ENCODE results near the gene TMEM158. TPM values are rescaled to one million over a fixed set of nuclear protein-coding genes. Genes with fewer than 3 reads are reported as not detected.

The TMEM158 gene
- total RNA-seq (1 to 10 TPM in 1 of 2 donors, under 1 TPM in 1; 0.08 to 3.7 TPM), polyA plus RNA-seq (under 1 TPM in 1 of 2 donors, not detected in 1; 0.07 TPM)

- Histone ChIP-seq H3K36me3 (ENCODE audit: control insufficient read depth in 4 of 4, insufficient read depth in 3 of 4, low read depth in 1 of 4, low read length in 3 of 4) (no peaks in the 10 kb centered on the region), H3K9ac (ENCODE audit: low read depth in 1 of 2, low read length in 2 of 2) (no peak within 1 kb of the TSS), H3K27me3 (ENCODE audit: control insufficient read depth in 4 of 4, insufficient read depth in 4 of 4, low read length in 3 of 4) (peaks cover 0 to 11% (median 5%) of the 10 kb centered on the region in 4 donors), H3K4me1 (ENCODE audit: control insufficient read depth in 4 of 4, insufficient read depth in 4 of 4, low read length in 3 of 4) (peaks cover 4 to 17% (median 8%) of the 10 kb centered on the region in 4 donors), H3K4me3 (ENCODE audit: low read depth in 1 of 3, low read length in 3 of 3) (peak within 1 kb of the TSS in 2 of 3 donors; percentile 41 to 72), H3K27ac (ENCODE audit: low read depth in 1 of 2, low read length in 2 of 2) (no peak within 1 kb of the TSS), H3K9me3 (ENCODE audit: control insufficient read depth in 4 of 4, low read length in 3 of 4) (no peaks in the 10 kb centered on the region)
- peak; percentile 92 for DNase-seq (ENCODE audit: low spot score)
- WGBS = 3% methylated on average over 63 of the region's 63 CpGs
- TF ChIP-seq GABPA (IDR thresholded peaks at IDR 0.05 in 1 of 2, conservative IDR thresholded peaks at IDR 0.05 in 1 of 2) (no peak), ATF3 (IDR thresholded peaks at IDR 0.05) (no peak), RAD21 (IDR thresholded peaks at IDR 0.05) (peak in 1 of 2 donors; percentile 3), EGR1 (IDR thresholded peaks at IDR 0.05; ENCODE audit: low read depth in 2 of 2) (peak in 1 of 2 donors; percentile 18), SP1 (IDR thresholded peaks at IDR 0.05) (no peak)
Measured at GRCh38 chr3:45226206-45226915, at the start of gene TMEM158. Gene TMEM158, minus strand, starts transcription at chr3:45226287. Its CDS starts 260 bp downstream, at chr3:45226027.

GRCh38 chr3:45275006-45275704 is 49.1 kb upstream of the TMEM158 start:
- Histone ChIP-seq H3K9me3 (ENCODE audit: control insufficient read depth in 4 of 4, low read length in 3 of 4) (peaks cover 0 to 6% (median 1%) of the 10 kb centered on the region in 4 donors), H3K27me3 (ENCODE audit: control insufficient read depth in 4 of 4, insufficient read depth in 4 of 4, low read length in 3 of 4) (peaks cover 0 to 7% (median 0%) of the 10 kb centered on the region in 4 donors), H3K4me3 (ENCODE audit: low read depth in 1 of 3, low read length in 3 of 3) (no peak overlapping the region), H3K4me1 (ENCODE audit: control insufficient read depth in 4 of 4, insufficient read depth in 4 of 4, low read length in 3 of 4) (no peaks in the 10 kb centered on the region), H3K9ac (ENCODE audit: low read depth in 1 of 2, low read length in 2 of 2) (no peak overlapping the region), H3K36me3 (ENCODE audit: control insufficient read depth in 4 of 4, insufficient read depth in 3 of 4, low read depth in 1 of 4, low read length in 3 of 4) (no peaks in the 10 kb centered on the region), H3K27ac (ENCODE audit: low read depth in 1 of 2, low read length in 2 of 2) (no peak overlapping the region)
- TF ChIP-seq MAX (IDR thresholded peaks at IDR 0.05) (no peak), RAD21 (IDR thresholded peaks at IDR 0.05) (no peak), SP1 (IDR thresholded peaks at IDR 0.05) (no peak), REST (IDR thresholded peaks at IDR 0.05) (no peak), FOXA2 (IDR thresholded peaks at IDR 0.05) (no peak), GABPA (IDR thresholded peaks at IDR 0.05 in 1 of 2, conservative IDR thresholded peaks at IDR 0.05 in 1 of 2) (no peak), JUND (IDR thresholded peaks at IDR 0.05) (no peak), HNF4G (IDR thresholded peaks at IDR 0.05) (no peak), FOXA1 (IDR thresholded peaks at IDR 0.05) (no peak), RXRA (IDR thresholded peaks at IDR 0.05) (no peak), ZBTB33 (IDR thresholded peaks at IDR 0.05) (no peak), EGR1 (IDR thresholded peaks at IDR 0.05; ENCODE audit: low read depth in 2 of 2) (no peak), ATF3 (IDR thresholded peaks at IDR 0.05) (no peak), CTCF (IDR thresholded peaks at IDR 0.05; ENCODE audit: low read depth, low read length, missing input control) (no peak), TAF1 (conservative IDR thresholded peaks at IDR 0.05) (no peak), YY1 (IDR thresholded peaks at IDR 0.05) (no peak), NR2F2 (IDR thresholded peaks at IDR 0.05) (no peak), HNF4A (conservative IDR thresholded peaks at IDR 0.05) (no peak)
- WGBS = 40% methylated on average over 5 of the region's 5 CpGs
- DNase-seq (ENCODE audit: low spot score) = no peak
